ENCODE data around the gene XRCC1. TPM values are rescaled to one million over a fixed set of nuclear protein-coding genes. Genes with fewer than 3 reads are reported as not detected.
A peak's percentile ranks its signal among the peaks of the same experiment; 100 is the strongest.
"Not testable (repeated sequence)": the region's sequence is repeated elsewhere in the genome, so short reads cannot be mapped to it uniquely, and the experiment has no call there.

Gene XRCC1
- 59.7 and 60.1 TPM in 2 replicates for total RNA-seq (2014; rRNA removed; shearing (Covaris generic))

GRCh38 chr19:43575156-43575950 is at the start of gene XRCC1, which contains the start of gene PINLYP:
TSS of gene XRCC1 (minus strand) at chr19:43575527. CDS start at chr19:43575458, 69 bp downstream.
TSS of gene PINLYP (plus strand) at chr19:43575801. CDS start at chr19:43577192, 1,391 bp downstream.
- DNase-seq (ENCODE audit: low spot score), result peak; percentile 100

GRCh38 chr19:43624933-43625332 is 49.6 kb upstream of the XRCC1 start:
- peak; percentile 96 for DNase-seq (ENCODE audit: low spot score)

GRCh38 chr19:43623889-43624670 is 48.8 kb upstream of the XRCC1 start:
- no peak for DNase-seq (ENCODE audit: low spot score)

GRCh38 chr19:43622956-43623355 is 47.6 kb upstream of the XRCC1 start:
- DNase-seq (ENCODE audit: low spot score), result no peak

GRCh38 chr19:43622070-43622469 is 46.7 kb upstream of the XRCC1 start:
- DNase-seq (ENCODE audit: low spot score), result no peak

GRCh38 chr19:43620061-43621001 is 45.0 kb upstream of the XRCC1 start:
- DNase-seq (ENCODE audit: low spot score), result no peak

GRCh38 chr19:43619262-43620060 is 44.1 kb upstream of the XRCC1 start, which contains the start of gene ZNF428:
TSS of gene ZNF428 (minus strand) at chr19:43619629. CDS start at chr19:43614304, 5,325 bp downstream.
- DNase-seq (ENCODE audit: low spot score), result peak; percentile 94

- no peak for DNase-seq (ENCODE audit: low spot score)
Measured at GRCh38 chr19:43618921-43619261, 43.6 kb upstream of the XRCC1 start.

- no peak for DNase-seq (ENCODE audit: low spot score)
Measured at GRCh38 chr19:43616954-43617353, 41.6 kb upstream of the XRCC1 start.

- no peak for DNase-seq (ENCODE audit: low spot score)
Measured at GRCh38 chr19:43616306-43616705, 41.0 kb upstream of the XRCC1 start.

GRCh38 chr19:43612374-43612773 is 37.0 kb upstream of the XRCC1 start:
- DNase-seq (ENCODE audit: low spot score), result no peak

- DNase-seq (ENCODE audit: low spot score), result no peak
Measured at GRCh38 chr19:43611788-43612187, 36.5 kb upstream of the XRCC1 start, which contains the start of gene SRRM5. TSS of gene SRRM5 (plus strand) at chr19:43612088. CDS start at chr19:43612122, 34 bp downstream.

GRCh38 chr19:43610493-43610892 is 35.2 kb upstream of the XRCC1 start:
- DNase-seq (ENCODE audit: low spot score), result no peak

GRCh38 chr19:43609872-43610271 is 34.5 kb upstream of the XRCC1 start:
- DNase-seq (ENCODE audit: low spot score), result no peak

- no peak for DNase-seq (ENCODE audit: low spot score)
Measured at GRCh38 chr19:43607238-43608205, 32.2 kb upstream of the XRCC1 start.

- no peak for DNase-seq (ENCODE audit: low spot score)
Measured at GRCh38 chr19:43606569-43607229, 31.4 kb upstream of the XRCC1 start.

- no peak for DNase-seq (ENCODE audit: low spot score)
Measured at GRCh38 chr19:43605875-43606568, 30.7 kb upstream of the XRCC1 start.

- DNase-seq (ENCODE audit: low spot score), result not testable (repeated sequence)
Measured at GRCh38 chr19:43600326-43600725, 25.0 kb upstream of the XRCC1 start.
